GM19238 (cell line): ENCODE measurements around the gene OR1F1.
"Not testable (repeated sequence)": the region's sequence is repeated elsewhere in the genome, so short reads cannot be mapped to it uniquely, and the experiment has no call there.

Source experiments
- DNase-seq: peaks from one replicate; pipeline ENCODE4 v3.0.0; 2011; ENCODE audit warnings: low spot score; ENCODE audit not compliant: insufficient read length

The OR1F1 gene

DNA sequence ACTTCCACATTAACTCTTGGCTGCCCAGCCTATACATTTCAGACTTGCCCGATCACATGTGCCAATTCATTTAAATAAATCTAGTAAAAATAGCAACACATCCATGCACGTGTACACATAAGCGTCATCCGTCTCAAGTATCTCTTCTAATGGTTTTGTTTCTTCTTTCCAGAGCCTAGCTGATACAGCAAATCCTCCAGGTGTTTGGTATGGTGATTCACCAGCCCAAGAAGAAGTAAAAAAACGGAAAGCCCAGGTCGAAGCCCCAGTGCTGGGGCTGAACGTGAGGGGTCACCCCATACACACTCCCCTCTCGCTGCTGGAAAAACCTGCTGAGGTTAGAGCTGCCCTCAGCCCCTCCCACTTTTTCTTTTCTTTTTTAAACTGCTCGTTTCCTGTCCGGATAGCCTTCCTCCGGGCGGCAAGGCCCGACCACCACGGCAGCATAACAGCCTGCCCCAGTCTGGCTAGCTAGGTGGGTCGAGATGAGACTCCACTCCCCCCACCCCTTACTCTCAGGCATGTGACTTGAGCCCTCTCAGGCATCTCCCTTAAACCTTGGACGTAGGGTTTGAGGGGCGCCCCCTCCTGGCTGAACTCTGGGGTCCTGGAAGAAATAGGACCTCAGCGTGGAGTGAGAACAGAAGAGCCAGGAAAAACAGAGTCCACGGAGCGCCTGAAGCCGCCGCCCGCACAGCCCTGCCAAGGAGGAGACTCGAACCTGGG lies 13.9 kb upstream of the OR1F1 start:
- no peak for DNase-seq

DNA sequence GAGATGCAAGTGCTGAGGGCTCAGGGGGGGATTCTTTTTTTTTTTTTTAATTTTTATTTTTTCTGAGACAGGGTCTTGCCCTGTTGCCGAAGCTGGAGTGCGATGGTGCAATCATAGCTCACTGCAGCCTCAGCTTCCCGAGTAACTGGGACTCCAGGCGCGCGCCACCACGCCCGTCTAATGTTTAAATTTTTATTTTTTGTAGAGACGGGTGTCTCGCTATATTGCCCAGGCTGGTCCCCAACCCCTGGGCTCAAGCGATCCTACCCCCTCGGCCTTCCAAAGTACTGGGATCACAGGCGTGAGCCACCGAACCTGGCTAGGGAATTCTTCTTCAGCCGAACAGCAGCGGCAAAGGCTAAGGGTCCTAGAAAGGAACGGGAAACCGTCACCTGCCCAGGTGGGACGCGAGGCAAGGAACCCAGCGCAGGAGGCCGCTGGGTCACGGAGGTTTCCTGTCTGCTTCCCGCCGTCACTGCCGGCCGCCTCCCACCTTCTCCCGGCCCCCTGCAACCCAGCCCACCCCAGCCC lies 13.3 kb upstream of the OR1F1 start:
- no peak for DNase-seq

GRCh38 chr16:3175157-3176093 lies 12.6 kb upstream of the OR1F1 start:
- no peak for DNase-seq

DNA sequence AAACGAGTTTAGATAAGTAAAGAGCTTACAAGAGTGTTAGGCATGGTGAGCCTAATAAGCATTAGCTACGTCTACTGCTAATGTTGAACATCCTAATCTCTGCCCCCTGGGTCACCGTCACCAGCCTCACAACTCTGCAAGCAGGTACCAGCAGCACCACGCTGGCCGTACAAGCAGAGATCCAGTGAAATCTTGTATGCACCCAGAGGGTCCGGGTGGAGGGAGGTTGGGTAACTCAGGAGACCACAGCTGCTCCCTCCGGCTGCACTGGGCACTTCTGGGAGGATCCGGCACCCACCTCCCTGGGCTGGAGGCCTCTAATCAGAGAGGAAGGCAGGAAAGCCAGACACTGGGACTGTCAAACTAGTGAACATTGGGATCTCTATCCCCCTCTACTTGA lies 8.4 kb upstream of the OR1F1 start:
- DNase-seq = no peak

GRCh38 chr16:3180445-3180878 lies 7.5 kb upstream of the OR1F1 start:
- DNase-seq = no peak

DNA sequence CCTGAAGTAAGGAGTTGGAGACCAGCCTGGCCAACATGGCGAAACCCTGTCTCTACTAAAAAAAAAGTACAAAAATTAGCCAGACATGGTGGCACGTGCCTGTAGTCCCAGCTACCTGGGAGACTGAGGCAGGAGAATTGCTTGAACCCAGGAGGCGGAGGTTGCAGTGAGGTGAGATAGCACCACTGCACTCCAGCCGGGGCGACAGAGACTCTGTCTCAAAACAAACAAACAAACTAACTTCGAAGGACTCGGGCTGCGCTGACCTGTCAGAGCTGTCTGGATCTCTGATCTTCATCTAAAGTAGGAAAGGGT lies 5.8 kb upstream of the OR1F1 start:
- not testable (repeated sequence) for DNase-seq

DNA sequence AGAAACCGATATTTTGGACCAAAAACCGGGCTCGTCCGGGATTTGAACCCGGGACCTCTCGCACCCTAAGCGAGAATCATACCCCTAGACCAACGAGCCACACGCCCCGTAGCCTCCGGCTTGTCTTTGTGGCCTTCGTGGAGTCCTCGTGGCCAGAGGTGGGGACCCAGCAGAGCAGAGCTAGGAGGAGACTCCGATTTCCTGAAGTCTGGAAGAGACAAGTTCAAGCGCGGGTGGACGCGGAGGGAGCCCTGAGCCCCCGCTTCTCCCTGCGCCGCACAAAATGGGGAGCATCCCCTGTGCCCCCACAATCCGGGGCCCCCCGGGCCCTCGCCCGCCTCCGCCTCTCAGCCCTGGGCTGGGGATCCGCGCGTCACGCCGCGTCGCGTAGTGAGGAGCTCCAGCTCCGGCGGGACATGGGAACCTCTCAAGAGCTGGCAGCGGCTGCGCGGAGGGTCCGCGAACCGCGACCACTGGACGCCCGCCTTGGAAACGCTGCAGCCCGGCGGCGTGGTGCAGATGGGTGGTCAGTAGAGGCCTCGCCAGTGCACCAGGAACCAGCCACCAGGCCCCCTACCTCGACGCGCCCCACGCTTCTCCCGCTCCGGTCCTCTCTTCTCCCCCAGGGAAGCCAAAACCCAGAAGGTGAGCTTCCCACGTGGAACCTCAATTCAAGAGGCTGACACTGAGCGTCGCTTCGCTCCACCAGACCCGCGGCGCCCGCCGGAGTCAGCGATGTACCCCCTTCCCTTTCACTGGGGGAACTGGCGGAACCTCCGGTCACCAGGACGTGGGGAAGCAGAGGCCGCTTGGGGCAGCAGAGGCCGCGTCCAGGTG lies 5.2 kb upstream of the OR1F1 start:
- no peak for DNase-seq

- DNase-seq = no peak
These were observed 4.4 kb upstream of the OR1F1 start for GRCh38 chr16:3183445-3184139.

- DNase-seq = no peak
These were observed 886 bp upstream of the OR1F1 start for GRCh38 chr16:3186946-3187690.

- no peak for DNase-seq
These were observed 596 bp downstream of the OR1F1 start for GRCh38 chr16:3188675-3188924.

DNA sequence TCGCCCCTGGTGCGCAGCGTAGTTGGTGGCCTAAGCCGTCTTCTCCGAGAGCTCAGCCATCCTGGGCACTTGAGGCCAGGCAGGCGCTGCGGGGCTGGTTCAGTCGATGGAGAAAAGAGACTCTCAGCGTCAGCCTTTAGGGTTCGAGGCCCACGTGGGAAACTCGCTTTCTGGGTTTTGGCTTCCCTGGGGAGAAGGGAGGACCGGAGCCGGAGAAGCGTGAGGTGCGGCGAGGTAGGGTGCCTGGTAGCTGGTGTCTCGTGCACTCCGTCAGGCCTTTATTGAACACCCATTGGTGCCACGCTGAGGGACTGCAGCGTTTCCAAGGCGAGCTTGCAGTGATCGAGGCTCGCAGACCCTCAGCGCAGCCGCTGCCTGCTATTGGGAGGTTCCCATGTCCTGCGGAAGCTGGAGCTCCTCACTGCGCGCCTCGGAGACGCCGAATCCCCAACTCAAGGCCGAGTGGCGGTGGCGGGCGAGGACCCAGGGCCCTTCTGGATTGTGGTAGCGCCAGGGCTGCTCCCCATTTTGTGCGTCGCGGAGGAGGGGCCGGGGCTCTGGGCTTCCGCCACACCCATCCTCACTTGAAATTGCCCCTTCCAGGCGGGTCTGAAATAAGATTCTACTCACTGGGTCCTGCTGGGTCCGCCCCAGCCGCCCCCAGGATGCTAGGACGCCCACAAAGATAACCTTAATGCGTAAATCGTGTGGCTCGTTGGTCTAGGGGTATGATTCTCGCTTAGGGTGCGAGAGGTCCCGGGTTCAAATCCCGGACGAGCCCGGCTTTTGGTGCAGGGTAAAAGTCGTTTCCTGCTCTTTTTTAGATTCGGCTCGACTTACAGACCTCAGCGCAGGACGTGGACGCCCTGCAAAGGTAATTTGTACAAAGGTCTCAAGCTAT lies 1.2 kb downstream of the OR1F1 start:
- no peak for DNase-seq

GRCh38 chr16:3189869-3190268 lies 1.9 kb downstream of the OR1F1 start:
- no peak for DNase-seq

DNA sequence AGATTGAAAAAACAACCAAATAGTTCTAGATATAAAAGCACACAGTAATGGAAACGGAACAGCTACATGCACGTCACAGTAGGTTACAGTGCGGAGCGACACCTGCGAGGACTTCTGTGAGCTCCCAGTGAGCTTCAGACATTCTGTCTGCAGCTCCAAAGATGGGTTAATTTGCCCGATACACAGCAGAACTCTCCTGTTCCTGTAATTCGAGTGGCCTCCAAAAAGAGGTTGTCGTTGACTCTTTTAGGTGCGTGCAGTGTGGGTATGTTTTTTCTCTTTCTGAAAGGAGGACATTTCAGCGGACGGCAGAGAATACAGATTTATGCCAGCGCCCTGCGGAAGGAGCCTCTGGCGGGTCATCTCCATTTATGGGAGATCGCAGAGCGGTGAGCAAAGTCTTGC lies 2.9 kb downstream of the OR1F1 start:
- no peak for DNase-seq

DNA sequence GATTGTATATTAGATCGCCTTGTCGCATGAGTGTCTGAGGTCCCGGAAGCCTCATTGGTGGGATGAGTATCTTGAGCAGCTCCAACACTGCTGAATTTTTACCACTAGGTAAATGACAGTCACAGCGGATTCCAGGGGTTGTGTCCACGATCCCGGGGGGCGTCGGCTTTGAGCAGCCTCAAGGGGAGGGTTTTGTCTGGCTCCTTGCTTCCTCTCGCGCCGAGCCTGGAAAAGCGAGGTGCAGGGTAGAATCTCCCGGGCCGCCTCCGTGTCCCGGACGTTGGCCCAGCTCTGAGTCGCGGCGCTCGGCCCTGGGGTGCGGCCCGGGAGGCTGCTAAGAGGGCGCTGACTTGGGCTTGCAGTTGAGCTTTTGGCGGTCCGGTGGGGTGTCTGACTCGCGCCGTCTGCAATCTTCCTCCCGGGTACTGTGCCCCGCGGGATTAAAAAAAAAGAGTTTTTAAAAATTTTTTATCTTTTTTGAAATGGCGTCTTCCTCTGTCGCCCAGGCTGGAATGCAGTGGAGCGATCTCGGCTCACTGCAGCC lies 4.5 kb downstream of the OR1F1 start:
- no peak for DNase-seq

DNA sequence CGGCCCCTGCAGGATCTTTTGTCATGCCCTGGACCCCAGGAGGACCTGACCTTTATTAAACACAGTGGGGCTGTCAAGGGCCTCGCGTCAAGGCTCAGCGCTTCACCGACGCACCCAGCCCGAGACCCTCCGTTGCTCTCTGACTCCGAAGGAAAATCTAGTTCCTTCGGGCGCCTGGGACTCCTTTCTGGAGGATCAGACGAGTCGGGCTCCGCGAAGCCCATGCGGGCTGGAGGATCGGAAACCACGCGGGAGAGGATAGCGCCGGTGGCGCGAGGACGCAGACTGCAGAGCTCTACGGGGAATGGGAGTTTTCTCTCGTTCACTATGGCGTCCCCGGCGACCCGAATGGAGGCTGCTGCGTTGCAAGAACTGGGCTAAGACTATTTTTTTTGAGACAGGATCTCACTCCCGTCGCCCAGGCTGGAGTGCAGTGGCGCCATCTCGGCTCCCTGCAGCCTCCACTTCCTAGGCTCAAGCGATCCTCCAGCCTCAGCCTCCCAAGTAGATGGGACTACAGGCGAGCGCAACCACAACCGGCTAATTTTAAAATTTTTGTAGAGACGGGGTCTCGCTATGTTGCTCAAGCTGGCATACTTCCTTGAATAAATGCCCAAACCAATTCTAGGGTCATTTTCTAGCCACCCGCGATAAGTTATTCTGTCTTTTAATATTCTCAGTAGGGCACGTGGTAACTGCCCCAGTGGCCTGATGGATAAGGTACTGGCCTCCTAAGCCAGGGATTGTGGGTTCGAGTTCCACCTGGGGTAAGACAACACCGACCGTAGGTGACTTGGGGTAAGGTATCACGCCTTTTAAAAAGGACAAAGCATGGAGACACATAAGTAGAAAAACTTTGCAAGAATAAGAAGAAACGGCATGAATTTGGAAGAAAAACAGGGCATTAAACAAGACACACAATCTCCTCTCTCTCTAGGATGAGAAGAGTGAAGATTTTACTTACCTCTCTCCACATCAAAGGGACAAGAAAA lies 5.5 kb downstream of the OR1F1 start:
- DNase-seq = no peak

GRCh38 chr16:3194792-3195191 lies 6.8 kb downstream of the OR1F1 start:
- no peak for DNase-seq

- no peak for DNase-seq
These were observed 8.0 kb downstream of the OR1F1 start for GRCh38 chr16:3195975-3196374.
